OCI-LY1 (cell line): ENCODE measurements around the gene INSRR.

Experiments
- EZH2 ChIP-seq: fragments of 200-600 bp; sonication (generic), shearing (Covaris generic); IDR thresholded peaks from 2 replicates; pipeline ENCODE4 v1.8.0; 2017; ENCODE audit warnings: borderline replicate concordance, mixed run types, mild to moderate bottlenecking, antibody characterized with exemption, low read length, moderate library complexity, mixed read lengths
- TF ChIP-seq, protein P1 (sequence below): fragments of 200-600 bp; sonication (generic), shearing (Covaris generic); IDR thresholded peaks from 2 replicates; pipeline ENCODE4 v1.5.1; 2017; ENCODE audit warnings: mild to moderate bottlenecking, antibody characterized with exemption, low read length, moderate library complexity, mixed read lengths

DNA sequence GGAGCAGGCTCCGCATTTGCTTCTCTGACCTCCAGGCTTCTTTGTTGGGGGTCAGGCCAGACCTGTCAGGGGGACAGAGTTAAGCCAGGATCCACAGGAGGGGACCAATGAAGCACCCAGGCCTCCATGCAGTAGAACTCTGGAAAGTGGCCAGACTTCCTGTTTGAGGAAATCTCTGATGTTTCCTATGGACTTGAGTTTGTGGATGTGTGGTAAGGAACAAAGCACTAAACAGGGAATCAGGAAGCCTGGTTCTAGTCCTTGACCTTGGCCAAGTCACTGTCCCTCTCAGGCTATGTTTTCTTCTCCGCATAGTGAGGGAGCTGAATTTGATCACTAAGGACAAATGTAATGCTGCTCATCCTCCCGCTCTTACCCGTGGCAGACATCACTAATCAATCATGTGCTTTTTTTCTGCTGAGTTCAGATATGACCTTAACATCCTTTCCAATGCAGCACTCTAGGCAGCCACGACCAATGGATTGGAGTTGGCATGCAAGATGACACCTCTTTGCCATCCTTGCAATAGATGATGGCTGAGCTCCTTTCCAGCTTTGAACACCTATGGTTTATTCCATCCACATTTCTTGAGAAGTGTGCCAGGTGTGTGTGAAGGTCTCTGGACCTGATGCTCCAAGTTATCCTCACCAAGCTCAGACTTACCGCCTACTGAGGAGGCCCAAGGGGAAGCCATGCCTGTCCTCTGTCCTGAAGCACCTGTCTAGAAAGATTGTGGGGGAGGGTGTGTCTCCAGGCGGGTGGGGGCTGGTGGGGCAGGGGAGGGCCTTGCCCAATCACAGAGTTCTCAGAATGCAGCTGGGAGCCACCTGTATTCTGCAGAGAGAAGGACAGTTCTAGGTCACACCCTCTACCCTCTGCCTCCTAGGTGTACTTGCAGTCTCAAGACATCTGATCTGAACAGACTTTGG lies 52.1 kb downstream of the INSRR start:
- no peak for TF ChIP-seq EZH2
- TF ChIP-seq, protein P1, sequence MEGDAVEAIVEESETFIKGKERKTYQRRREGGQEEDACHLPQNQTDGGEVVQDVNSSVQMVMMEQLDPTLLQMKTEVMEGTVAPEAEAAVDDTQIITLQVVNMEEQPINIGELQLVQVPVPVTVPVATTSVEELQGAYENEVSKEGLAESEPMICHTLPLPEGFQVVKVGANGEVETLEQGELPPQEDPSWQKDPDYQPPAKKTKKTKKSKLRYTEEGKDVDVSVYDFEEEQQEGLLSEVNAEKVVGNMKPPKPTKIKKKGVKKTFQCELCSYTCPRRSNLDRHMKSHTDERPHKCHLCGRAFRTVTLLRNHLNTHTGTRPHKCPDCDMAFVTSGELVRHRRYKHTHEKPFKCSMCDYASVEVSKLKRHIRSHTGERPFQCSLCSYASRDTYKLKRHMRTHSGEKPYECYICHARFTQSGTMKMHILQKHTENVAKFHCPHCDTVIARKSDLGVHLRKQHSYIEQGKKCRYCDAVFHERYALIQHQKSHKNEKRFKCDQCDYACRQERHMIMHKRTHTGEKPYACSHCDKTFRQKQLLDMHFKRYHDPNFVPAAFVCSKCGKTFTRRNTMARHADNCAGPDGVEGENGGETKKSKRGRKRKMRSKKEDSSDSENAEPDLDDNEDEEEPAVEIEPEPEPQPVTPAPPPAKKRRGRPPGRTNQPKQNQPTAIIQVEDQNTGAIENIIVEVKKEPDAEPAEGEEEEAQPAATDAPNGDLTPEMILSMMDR = no peak
